Astrocyte (in vitro differentiated cells and primary cell): ENCODE results near the gene FSTL3. TPM values are rescaled to one million over a fixed set of nuclear protein-coding genes. Genes with fewer than 3 reads are reported as not detected.

Source experiments
- DNase-seq: peaks from one replicate; pipeline ENCODE4 v3.0.0-alpha.2; 2010; ENCODE audit warnings: low read depth
- FAIRE-seq: peaks from 2 replicates; lab custom pipeline; 2011; peaks lifted over from hg19 to GRCh38; lab: Jason Lieb, UNC
- H2AFZ ChIP-seq: 2 replicates; pipeline ENCODE4 v1.6.0; 2012; ENCODE audit warnings: low read depth, low read length, inconsistent platforms
- H3K27ac ChIP-seq: 2 replicates; pipeline ENCODE4 v1.5.1; 2011; ENCODE audit warnings: low read depth, low read length, inconsistent platforms
- H3K27me3 ChIP-seq: 2 replicates; pipeline ENCODE4 v1.6.0; 2011; ENCODE audit warnings: low read length, inconsistent platforms; ENCODE audit not compliant: insufficient read depth
- H3K36me3 ChIP-seq: 2 replicates; pipeline ENCODE4 v1.5.1; 2011; ENCODE audit warnings: low read length, inconsistent platforms; ENCODE audit not compliant: insufficient read depth
- H3K4me1 ChIP-seq: 2 replicates; pipeline ENCODE4 v1.5.1; 2011; ENCODE audit warnings: low read length, inconsistent platforms; ENCODE audit not compliant: insufficient read depth
- H3K4me2 ChIP-seq: 2 replicates; pipeline ENCODE4 v1.6.0; 2012; ENCODE audit warnings: low read length, inconsistent platforms
- H3K4me3 ChIP-seq: 2 replicates; pipeline ENCODE4 v1.5.1; 2011; ENCODE audit warnings: low read depth, mild to moderate bottlenecking, low read length, inconsistent platforms; ENCODE audit not compliant: insufficient read depth
- H3K79me2 ChIP-seq: 2 replicates; pipeline ENCODE4 v1.6.0; 2012; ENCODE audit warnings: mild to moderate bottlenecking, low read length, inconsistent platforms; ENCODE audit not compliant: insufficient read depth
- H3K9ac ChIP-seq: 2 replicates; pipeline ENCODE4 v1.6.0; 2012; ENCODE audit warnings: mild to moderate bottlenecking, low read length, inconsistent platforms
- H3K9me3 ChIP-seq: 2 replicates; pipeline ENCODE4 v1.5.1; 2012; ENCODE audit warnings: low read depth, mild to moderate bottlenecking, low read length, inconsistent platforms; ENCODE audit not compliant: insufficient read depth
- H4K20me1 ChIP-seq: 2 replicates; pipeline ENCODE4 v1.6.0; 2012; ENCODE audit warnings: low read length, inconsistent platforms; ENCODE audit not compliant: insufficient read depth
- H3K27ac Mint-ChIP-seq: one replicate; pipeline ENCODE4 v1.8.0; 2021; ENCODE audit warnings: mild to moderate bottlenecking, mixed read lengths; ENCODE audit not compliant: unreplicated experiment
- H3K27me3 Mint-ChIP-seq: one replicate; pipeline ENCODE4 v1.8.0; 2021; ENCODE audit warnings: low read depth, mixed read lengths; ENCODE audit not compliant: unreplicated experiment
- H3K36me3 Mint-ChIP-seq: one replicate; pipeline ENCODE4 v1.8.0; 2021; ENCODE audit warnings: low read depth, mixed read lengths; ENCODE audit not compliant: unreplicated experiment
- H3K4me1 Mint-ChIP-seq: one replicate; pipeline ENCODE4 v1.8.0; 2021; ENCODE audit warnings: low read depth, mixed read lengths; ENCODE audit not compliant: unreplicated experiment
- H3K4me3 Mint-ChIP-seq: one replicate; pipeline ENCODE4 v1.8.0; 2021; ENCODE audit warnings: mild to moderate bottlenecking, moderate library complexity, mixed read lengths; ENCODE audit not compliant: unreplicated experiment
- H3K9me3 Mint-ChIP-seq: one replicate; pipeline ENCODE4 v1.8.0; 2021; ENCODE audit warnings: mild to moderate bottlenecking, mixed read lengths; ENCODE audit not compliant: unreplicated experiment
- EZH2 ChIP-seq: IDR thresholded peaks from 2 replicates; pipeline ENCODE4 v1.6.1; 2012; ENCODE audit warnings: mild to moderate bottlenecking, low read length, inconsistent platforms; ENCODE audit not compliant: insufficient read depth
- total RNA-seq: library from RNA; stranded (reverse); gene quantifications from 2 replicates; pipeline ENCODE4 v1.2.1, GENCODE V29; 2021
- TF ChIP-seq, protein P1 (sequence below): IDR thresholded peaks from 2 replicates; pipeline ENCODE4 v1.5.1; 2011; ENCODE audit warnings: low read depth, mild to moderate bottlenecking, inconsistent platforms, low read length, moderate library complexity; ENCODE audit not compliant: insufficient read depth

Gene FSTL3
- total RNA-seq, 1 donor from 2014 or later: 72.0 TPM

DNA sequence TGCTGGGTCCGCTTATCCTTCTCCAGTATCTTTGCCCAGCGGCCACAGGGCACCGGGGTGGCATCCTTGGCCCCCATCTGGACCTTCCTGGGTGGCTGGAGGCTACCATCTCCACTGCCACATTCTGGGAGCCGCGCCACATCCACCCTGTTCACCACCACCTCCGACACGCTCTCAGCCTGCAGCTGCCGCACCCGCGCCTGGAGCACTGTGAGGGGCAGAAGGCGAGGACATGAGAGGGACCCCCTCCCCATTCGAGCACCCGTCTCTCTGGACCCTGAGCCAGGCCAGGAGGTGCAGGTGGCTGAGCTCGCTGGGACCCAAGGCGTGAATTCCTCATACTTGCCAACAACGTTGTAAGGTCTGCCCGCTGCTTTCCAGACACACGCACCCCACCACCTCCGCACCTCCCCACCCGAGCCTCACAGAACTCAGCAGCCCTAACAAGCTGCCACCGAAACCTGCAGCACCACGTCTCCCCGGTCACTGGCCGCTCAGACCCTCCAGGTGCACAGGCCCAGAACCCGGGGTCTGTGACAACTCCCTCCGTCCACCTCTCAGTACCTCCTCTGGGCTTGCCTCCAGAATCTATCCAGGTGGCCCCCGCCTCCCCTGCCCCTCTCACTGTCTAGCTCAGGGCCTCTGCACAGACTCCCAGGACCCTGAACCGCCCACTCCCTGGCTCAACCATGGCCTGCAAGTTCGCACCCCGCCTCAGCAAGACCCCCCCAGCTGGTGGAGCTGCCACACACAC, 46.1 kb upstream of the FSTL3 start:
- H3K9me3 ChIP-seq: no peaks in the 10 kb centered on the region
- H3K27ac Mint-ChIP-seq: peak overlapping the region; percentile 77
- H3K27me3 ChIP-seq: no peaks in the 10 kb centered on the region
- peaks cover 3% of the 10 kb centered on the region for H4K20me1 ChIP-seq
- H3K9ac ChIP-seq: no peak overlapping the region
- H3K36me3 ChIP-seq: no peaks in the 10 kb centered on the region
- H3K9me3 Mint-ChIP-seq: no peaks in the 10 kb centered on the region
- DNase-seq: no peak
- TF ChIP-seq, protein P1, sequence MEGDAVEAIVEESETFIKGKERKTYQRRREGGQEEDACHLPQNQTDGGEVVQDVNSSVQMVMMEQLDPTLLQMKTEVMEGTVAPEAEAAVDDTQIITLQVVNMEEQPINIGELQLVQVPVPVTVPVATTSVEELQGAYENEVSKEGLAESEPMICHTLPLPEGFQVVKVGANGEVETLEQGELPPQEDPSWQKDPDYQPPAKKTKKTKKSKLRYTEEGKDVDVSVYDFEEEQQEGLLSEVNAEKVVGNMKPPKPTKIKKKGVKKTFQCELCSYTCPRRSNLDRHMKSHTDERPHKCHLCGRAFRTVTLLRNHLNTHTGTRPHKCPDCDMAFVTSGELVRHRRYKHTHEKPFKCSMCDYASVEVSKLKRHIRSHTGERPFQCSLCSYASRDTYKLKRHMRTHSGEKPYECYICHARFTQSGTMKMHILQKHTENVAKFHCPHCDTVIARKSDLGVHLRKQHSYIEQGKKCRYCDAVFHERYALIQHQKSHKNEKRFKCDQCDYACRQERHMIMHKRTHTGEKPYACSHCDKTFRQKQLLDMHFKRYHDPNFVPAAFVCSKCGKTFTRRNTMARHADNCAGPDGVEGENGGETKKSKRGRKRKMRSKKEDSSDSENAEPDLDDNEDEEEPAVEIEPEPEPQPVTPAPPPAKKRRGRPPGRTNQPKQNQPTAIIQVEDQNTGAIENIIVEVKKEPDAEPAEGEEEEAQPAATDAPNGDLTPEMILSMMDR: no peak
- TF ChIP-seq EZH2: no peak
- no peak overlapping the region for H3K27ac ChIP-seq
- peaks cover 3% of the 10 kb centered on the region for H3K4me1 Mint-ChIP-seq
- H3K4me3 ChIP-seq: no peak overlapping the region
- H2AFZ ChIP-seq: no peak overlapping the region
- no peak for FAIRE-seq
- no peak overlapping the region for H3K4me3 Mint-ChIP-seq
- peaks cover 57% of the 10 kb centered on the region for H3K79me2 ChIP-seq
- no peak overlapping the region for H3K4me2 ChIP-seq
- no peaks in the 10 kb centered on the region for H3K27me3 Mint-ChIP-seq
- peaks cover 5% of the 10 kb centered on the region for H3K36me3 Mint-ChIP-seq
- H3K4me1 ChIP-seq: peaks cover 17% of the 10 kb centered on the region

DNA sequence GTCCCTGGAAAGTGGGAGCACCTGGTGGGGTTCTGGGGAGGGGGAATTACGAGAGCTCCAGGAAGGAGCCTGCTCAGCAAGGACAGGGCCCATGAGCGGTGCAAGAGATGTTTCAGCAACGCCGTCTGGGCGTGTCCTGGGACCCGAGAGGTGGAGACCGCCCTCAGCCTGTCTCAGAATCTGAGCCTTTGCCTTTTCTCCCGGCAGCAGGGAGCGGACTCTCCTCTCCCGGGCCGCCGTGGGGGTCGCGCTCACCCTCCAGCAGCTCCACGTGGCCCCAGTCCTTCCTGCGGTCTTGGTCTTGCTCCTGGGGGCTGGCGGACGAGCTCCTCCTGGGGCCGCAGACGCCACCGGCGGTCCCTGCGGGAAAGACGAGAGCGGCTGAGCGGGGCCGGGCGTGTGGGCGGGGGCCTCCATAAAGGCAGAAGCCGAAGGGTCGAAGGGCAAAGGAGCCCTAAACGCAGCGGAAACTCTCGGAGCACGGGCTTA, 43.6 kb upstream of the FSTL3 start:
- H3K27me3 ChIP-seq: no peaks in the 10 kb centered on the region
- TF ChIP-seq, protein P1: no peak
- TF ChIP-seq EZH2: no peak
- H3K4me1 ChIP-seq: peaks cover 17% of the 10 kb centered on the region
- peak overlapping the region; percentile 90 for H3K9ac ChIP-seq
- Mint-ChIP-seq H3K4me3 (peak overlapping the region; percentile 94), H3K9me3 (no peaks in the 10 kb centered on the region), H3K27me3 (peaks cover 2% of the 10 kb centered on the region), H3K36me3 (peaks cover 2% of the 10 kb centered on the region), H3K4me1 (peaks cover 3% of the 10 kb centered on the region), H3K27ac (peak overlapping the region; percentile 82)
- H3K9me3 ChIP-seq: no peaks in the 10 kb centered on the region
- H3K36me3 ChIP-seq: no peaks in the 10 kb centered on the region
- H3K4me3 ChIP-seq: peak overlapping the region; percentile 98
- peak overlapping the region; percentile 85 for H3K27ac ChIP-seq
- peak overlapping the region; percentile 100 for H3K4me2 ChIP-seq
- no peak for FAIRE-seq
- H4K20me1 ChIP-seq: peaks cover 3% of the 10 kb centered on the region
- DNase-seq: peak; percentile 41
- H3K79me2 ChIP-seq: peaks cover 57% of the 10 kb centered on the region
- H2AFZ ChIP-seq: peak overlapping the region; percentile 76
